ENCODE measurements around the gene CARD11.
"Not testable (repeated sequence)": the region's sequence is repeated elsewhere in the genome, so short reads cannot be mapped to it uniquely, and the experiment has no call there.

Gene CARD11

DNA sequence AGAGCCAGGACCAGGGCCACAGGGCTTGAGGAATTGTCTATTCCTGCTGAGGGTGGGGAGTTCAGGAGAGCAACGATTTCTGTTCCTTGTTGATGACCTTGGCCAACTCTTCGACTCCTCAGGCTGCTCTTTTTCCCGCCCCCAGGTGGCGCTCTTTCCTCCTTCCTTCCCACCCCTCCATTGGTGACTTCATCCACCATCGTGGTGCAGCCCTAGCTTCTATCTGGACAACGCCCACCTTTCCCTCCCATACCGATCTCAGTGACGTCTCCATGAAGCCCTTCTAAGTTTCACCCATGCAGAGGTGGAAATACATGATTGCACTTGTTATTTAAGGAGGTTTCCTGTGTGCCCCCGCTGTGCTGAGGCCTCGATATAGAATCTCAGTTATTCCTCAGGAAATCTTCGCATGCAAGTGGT, 22.1 kb upstream of the CARD11 start:
- DNase-seq (ENCODE audit: low read depth in 3 of 3, low spot score in 1 of 3), result peak in 2 of 3 donors; percentile 25 to 40

DNA sequence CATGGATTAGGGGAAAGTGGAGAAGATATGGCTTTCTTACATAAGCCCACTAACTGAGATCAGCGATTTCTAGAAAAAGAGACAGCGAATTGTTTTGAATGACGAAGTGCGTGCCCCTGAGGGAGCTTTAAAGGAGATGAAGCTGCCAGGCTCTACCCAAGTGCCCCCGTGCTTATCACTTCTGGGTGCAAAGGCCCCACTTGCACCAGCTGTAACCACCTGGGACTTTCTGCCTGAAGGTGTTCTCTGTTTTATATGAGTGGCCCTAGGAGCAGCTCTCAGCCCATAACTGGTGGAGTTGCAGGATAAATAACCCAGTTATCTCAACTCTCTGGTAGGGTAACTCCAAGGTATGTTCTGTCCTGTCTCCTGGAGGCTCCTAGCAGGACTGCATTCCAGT, 20.4 kb upstream of the CARD11 start:
- DNase-seq (ENCODE audit: low read depth in 3 of 3, low spot score in 1 of 3), result no peak

DNA sequence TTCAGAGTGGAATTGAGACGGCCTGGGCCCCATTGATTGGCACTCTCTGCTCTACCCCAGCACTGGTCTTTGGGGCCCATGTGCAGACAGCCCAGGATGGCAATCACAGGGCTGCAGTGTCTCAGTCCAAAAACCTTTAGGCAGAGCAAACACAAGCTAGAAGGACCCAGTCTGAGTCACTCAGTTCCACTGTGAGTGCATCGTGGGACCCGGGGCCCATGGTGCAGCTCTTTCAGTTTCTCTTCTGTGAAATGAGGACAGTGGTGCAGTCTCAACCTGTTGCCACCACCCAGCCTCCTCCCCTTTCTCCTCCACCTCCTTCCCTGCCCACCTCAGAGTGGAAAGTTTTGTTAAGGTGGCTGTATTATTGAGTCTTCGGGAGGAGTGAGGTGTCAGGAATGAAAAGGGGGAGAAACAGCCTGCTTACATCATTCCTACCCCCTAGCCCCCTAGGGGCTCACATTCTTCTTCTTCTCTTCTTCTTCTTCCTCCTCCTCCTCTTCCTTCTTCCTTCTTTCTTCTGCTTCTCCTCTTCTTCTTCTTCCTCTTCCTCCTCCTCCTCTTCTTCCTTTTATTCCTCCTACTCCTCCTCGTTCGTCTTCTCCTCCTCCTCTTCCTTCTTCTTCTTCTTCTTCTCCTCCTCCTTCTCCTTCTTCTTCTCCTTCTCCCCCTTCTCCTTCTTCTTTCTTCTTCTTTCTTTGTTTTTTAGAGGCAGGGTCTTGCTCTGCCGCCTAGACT, 19.5 kb upstream of the CARD11 start:
- DNase-seq (ENCODE audit: low read depth in 3 of 3, low spot score in 1 of 3), result peak; percentile 39 to 60 (median 46)

DNA sequence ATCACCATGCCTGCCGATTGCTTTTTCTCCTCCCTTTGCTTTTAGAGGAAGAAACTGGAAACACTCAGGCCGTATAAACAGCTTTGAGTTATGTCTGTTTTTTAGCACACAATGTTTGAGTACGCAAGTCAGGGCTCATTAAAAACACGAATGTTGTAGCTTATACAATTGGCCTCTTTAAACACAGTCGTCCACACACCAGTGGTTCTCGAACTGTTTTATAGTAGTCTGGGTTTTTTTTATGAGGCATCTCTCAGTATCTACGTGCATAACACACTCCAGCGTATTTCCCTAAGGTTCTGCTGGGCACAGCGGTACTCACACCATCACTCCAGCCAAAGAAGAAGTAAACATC, 13.4 kb upstream of the CARD11 start:
- DNase-seq (ENCODE audit: low read depth in 3 of 3, low spot score in 1 of 3), result no peak

DNA sequence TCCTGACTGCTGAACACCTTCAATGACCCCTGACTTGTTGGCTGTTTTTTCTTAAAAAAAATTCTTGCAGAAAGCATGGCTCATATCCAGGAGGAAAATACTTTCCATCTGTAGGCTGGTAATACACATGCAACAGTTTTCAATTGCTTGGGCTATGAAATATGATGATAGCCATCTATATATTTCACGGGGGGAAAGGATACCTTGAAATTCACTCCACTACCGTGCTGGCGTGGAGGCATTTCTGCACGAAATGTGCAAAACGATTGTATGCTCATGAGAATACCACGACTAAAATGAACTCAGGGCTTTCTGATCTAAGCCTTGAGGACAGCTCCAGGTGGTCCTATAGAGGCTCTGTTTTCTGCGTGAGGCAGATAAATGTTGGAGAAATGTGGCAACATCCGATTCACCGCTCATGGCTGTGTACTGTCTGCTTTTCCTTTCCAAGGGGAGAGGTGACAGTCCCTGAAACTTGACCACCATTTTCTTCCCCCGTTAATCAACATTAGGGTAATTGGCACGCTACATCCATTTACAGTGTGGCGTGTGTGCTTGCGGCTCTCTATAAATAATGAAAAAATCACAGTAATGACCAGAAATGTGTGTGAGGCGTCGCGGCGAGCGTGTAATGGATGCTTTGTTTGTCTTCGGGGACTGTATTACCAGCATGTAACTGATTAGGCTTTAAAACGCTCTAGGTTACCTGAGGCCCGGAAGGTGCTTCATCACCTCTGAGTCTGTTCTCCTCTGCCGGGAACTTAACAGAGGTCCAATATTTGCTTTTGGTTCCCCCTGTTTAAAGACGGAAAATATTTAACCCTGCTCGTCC, 12.8 kb upstream of the CARD11 start:
- DNase-seq (ENCODE audit: low read depth in 3 of 3, low spot score in 1 of 3), result no peak

DNA sequence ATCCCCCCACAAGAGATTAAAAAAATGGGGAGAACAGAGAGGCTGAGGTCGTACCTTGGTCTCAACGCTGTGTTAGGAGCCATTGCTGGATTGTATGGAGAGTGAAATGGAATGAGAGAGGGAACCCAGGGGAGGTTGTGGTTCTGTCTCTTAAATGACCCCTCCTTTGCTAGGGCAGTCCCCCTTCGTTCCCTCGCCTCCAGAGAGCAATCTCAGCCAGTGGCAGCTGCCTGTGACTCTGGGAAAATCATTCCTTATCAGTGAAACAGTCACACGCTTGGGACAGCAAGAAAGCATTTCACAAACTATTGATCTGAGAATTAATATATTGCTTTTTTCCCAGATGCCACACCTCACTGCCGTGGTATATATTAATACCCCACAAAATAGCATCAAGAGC, 12.0 kb upstream of the CARD11 start:
- no peak for DNase-seq (ENCODE audit: low read depth in 3 of 3, low spot score in 1 of 3)

DNA sequence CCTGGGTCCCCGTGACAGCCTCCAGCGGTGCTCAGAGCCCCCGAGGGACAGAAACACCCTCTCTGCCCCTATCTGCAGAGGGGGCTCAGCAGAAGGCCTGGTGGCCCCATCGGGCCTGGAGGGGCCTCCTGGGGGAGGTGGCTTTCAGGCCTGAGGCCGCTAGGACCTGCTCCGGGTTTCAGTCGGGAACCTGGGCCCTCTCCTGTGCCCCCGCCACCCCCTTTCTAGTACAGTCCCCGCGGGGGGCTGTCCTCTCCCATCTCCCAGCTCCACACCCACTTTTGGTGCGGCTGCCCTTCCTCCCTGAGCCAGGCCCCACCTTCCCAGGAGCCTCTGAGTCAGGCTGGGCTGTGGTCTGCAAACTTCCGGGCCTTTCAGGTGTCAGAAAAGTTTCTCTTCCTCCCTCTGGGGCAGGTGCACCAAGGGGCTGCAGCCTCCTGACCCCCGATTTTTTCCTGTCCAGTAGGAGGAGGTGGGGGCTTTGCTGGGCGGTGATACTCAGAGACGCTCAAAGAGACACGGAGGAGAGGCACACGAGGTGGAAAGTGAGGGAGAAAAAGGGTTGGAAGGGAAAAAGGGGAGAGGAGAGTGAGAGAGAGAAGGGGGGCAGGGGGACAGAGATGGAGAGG, 692 bp downstream of the CARD11 start:
- peak in 2 of 3 donors; percentile 28 to 33 for DNase-seq (ENCODE audit: low read depth in 3 of 3, low spot score in 1 of 3)

DNA sequence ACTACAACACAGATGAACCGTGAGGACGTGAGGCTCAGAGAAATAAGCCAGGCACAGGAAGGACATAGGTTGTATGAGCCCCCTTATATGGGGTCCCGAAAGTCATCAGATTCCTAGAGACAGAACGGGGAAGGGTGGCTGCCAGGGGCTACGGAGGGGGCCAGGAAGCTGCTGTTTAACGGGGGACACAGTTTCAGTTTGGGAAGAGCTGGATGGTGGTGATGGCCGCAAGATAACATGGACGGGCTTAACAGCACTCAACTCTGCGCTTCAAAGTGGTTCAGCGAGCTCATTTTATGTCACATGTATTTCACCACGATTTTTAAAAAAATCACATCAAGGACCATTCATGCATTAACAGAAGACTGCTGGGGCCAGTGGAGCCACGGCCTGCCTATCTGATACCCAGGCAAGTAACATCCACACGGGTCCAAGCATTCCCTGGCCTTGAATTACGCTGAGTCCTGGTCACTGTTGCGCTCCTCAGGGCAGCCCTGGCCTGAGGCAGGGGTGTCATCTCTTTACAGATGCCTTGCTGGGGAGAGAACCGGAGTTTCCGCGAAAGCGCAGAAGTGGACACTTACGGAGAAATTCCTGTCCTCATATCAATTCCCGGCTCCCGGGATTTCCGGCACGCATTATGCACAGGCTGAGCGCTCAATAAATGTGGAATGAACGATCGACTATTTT, 1.5 kb downstream of the CARD11 start:
- DNase-seq (ENCODE audit: low read depth in 3 of 3, low spot score in 1 of 3), result no peak

DNA sequence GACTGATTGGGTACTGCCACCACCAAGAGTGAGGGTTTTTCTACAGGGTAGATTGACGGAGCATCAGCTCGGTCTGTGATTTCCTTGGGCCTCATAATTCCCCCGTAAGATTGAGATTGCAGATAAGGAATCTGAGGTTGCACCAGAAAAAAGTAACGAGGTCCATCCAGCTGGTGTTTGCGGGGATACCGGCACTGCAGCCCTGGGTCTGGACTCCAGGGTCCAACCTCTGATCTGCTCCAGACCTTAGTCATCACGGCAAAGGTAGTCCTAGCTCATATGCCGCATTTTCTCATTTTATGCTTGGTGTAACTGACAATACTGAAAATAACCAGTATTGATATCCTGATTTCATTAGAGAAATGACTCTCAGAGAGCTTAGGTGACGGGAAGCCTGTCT, 3.9 kb downstream of the CARD11 start:
- DNase-seq (ENCODE audit: low read depth in 3 of 3, low spot score in 1 of 3), result no peak

DNA sequence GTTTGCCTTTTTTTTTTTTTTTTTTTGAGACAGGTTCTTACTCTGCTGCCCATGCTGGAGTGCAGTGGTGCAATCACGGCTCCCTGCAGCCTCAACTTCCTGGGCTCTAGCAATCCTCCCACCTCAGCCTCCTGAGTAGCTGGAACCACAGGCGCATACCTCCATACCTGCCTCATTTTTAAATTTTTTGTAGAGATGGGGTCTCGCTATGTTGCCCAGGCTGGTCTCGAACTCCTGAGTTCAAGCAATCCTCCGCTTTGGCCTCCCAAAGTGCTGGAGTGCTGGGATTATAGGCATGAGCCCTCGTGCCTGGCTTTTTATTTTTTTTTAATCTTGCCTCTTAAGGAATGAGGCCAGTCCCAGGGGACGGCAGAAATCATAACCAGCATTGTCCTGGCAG, 5.7 kb downstream of the CARD11 start:
- not testable (repeated sequence) for DNase-seq (ENCODE audit: low read depth in 3 of 3, low spot score in 1 of 3)

DNA sequence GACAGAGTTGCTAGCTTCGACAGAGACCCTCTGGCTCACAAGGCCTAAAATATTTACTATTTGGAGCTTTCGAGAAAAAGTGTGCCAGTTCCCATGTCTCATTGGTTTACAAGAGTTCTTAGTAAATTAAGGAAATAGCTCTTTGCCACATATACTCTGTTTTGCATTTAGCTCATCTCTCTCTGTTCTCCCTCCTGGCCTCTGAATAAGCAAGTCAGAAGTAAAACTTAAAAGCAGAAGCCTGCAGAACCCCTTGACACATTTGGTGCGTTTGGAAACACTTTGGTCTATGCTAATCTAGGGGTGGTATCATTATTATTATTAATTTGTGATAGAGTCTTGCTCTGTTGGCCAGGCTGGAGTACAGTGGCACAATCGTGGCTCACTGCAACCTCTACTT, 6.4 kb downstream of the CARD11 start:
- DNase-seq (ENCODE audit: low read depth in 3 of 3, low spot score in 1 of 3), result no peak

DNA sequence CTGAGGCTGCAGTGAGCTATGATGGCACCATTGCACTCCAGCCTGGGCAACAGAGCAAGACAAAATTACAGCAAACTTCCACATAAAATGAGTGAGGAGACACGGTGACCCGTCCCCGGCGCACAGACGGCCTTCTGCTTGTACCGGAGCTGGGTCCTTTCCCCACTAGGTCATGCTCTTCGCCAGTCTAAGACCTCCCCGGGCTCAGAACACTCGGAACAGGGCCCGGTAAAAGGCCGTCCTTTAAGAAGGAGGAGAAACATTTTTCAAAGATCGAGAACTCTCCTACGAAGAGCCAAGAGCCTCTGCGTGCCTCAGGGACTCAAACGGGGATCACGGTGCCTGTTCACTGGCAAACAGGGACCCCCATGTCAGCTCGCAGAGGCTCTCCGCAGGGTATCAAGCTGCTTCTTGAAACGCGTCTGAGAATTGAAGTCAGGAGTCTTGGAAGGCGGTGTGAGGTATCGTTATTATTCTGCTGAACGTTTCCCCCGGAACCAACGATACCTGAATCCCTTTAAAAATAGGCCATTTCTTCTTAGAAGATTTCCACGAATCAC, 9.0 kb downstream of the CARD11 start:
- no peak for DNase-seq (ENCODE audit: low read depth in 3 of 3, low spot score in 1 of 3)

DNA sequence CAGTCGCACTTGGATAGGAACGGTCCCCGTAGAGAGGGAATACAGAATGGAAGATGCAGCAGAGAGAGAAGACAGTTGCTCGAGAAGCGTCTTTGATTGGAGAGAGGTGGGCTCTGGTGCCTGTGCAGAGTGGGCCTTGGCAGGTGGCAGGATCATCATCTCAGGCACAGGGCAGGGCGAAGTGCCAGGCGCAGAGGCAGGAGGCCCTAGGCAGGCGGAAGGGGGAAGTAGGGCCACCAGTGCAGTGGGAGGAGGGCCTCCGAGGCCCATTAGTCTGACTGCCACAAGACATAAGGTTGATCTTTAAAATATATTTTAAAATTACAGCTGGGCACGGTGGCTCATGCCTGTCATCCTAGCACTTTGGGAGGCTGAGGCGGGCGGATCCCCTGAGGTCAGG, 10.1 kb downstream of the CARD11 start:
- DNase-seq (ENCODE audit: low read depth in 3 of 3, low spot score in 1 of 3), result no peak

DNA sequence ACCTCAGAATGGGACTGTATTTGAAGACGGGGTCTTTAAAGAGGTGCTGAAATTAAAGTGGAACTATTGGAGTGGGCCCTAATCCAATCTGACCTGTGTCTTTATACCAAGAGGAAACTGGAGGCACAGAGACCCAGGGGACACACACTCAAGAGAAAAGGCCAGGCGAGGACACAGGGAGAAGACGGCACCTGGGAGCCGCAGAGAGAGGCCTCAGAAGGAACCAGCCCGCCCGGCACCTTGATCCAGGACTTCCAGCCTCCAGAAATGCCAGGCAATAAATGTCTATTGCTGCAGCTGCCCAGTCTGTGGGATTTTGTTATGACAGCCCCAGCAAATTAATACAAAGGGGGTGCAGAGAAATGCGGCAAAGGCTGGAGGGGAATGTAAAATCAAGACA, 10.5 kb downstream of the CARD11 start:
- DNase-seq (ENCODE audit: low read depth in 3 of 3, low spot score in 1 of 3), result no peak

DNA sequence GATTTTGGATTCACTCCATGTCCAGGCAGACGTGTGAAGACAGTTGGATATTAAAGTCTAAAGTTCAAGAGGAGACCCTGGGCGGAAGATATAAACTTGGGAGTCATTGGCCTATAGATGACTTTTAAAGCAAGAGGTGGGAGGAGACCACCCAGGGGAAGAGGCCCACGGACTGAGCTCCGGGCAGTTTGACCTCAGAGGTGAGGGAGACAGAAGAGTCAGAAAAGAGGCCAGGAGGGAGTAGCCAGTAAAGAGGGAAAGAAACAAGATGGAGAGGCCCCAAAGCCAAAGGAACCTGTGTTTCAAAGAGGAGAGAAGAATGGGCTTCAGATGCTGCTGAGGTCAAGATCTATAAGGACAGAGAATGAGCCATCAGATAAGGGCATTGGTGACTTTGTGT, 11.4 kb downstream of the CARD11 start:
- no peak for DNase-seq (ENCODE audit: low read depth in 3 of 3, low spot score in 1 of 3)

DNA sequence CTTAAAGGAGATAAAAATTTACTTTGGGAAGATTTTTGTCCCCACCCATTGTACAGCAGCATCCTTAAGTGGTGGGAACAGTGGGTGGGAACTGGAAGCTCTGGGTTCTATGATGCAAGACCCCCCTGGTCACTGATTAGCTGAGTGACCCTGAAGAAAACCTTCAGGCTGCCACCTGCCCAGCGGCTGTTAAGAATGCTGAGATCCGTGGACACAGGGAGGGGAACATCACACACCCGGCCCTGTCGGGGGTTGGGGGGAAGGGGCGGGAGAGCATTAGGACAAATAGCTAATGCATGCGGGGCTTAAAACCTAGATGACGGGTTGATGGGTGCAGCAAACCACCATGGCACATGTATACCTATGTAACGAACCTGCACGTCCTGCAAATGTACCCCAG, 14.5 kb downstream of the CARD11 start:
- DNase-seq (ENCODE audit: low read depth in 3 of 3, low spot score in 1 of 3), result no peak

DNA sequence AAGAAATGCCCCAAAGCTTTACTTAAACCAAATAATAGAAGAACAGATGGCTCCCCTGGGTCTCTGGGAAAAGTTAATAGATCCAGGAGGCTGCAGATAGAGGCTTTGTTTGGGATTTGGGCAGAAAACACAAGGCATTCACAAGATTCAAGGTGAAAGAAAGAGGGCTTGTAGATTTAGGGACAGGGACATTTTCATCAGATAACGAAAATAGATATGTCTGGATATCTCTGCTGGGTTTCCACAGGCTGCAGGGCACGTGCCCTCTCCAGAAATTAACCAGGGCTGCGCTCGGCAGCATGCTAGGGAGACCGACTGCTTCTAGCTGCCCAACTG, 14.9 kb downstream of the CARD11 start:
- no peak for DNase-seq (ENCODE audit: low read depth in 3 of 3, low spot score in 1 of 3)

DNA sequence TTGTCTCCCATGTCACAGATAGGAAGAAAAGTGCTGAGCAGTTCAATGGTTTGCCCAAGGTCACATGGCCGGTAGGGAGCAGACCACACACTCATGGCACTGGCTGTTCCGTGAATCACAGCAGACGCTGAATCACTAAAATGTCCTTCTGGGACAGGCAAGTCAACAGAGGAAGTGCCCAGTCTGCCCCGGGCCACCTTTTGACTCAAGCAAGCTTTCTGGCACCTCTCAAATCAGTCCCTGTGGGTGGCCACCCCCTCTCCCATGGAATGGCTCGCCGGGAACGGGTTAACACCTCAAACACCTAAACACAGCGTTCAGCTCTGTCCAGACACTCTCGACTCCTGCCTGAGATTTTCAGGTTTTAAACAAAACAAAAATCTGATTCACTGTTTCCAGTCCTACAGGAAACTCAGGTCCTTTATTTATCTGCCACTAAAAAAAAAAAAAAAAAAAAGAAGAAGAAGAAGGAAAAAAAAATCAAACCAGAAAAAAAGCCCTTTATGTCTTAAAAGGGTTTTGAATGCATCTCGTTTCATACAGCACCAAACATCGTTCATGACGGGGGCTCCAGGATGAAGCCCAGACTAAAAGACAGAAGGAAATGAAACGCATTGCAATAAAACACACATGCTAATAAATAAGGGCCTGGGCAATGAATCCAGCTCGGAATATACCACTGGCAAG, 15.5 kb downstream of the CARD11 start:
- DNase-seq (ENCODE audit: low read depth in 3 of 3, low spot score in 1 of 3), result peak in 1 of 3 donors; percentile 14

DNA sequence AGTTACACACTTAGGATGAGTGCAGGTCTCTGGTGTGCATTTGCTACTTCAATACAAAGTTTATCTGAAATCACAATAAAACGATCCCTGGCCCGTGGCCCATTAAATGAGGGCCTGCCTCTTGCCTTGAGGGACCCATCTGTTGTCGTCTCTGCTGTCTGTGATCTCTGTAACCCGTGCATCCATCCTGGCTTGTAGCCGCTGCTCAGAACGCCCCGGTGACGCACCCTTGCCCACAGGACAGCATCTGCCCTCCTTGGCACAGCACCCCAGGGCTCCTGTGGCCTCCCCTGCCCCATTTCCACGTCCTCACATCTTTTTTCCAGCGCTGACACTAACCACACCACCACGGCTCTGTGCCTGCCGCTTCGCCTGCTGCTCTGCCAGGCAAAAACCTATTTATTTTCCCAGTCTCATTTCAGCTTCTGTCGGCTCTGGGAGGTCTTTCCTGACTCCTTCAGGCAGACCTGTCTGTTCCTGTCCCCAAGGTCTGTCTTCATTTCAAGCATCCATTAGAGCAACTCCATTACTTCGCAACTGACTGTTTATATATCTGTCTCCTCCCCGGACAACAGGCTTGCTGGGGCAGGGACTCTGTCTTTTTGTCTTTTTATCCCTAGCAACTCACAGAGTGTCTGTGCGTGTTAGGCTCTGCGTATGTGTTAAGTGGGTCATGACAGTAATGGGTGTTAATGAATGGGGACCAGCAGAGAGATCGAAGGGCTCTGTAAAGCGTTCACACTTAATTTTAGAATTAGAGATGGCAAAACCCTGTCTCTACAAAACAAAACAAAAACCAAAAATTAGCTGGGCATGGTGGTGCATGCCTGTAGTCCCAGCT, 16.4 kb downstream of the CARD11 start:
- no peak for DNase-seq (ENCODE audit: low read depth in 3 of 3, low spot score in 1 of 3)

DNA sequence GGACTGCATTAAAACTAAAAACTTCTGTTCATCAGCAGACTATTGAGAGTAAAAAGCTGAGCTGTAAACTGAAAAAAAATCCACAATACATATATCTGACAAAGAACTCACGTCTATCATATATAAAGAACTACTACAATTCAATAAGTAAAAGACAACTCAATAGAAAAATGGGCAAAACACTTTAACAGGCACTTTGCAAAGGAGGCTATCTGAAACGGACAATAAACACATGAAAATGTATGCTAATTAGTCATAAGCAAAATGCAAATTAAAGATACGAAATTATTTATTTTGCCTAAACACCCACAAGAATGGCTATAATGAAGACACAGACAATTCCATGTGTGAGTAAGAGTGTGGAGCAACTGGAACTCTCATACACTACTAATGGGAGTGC, 18.1 kb downstream of the CARD11 start:
- DNase-seq (ENCODE audit: low read depth in 3 of 3, low spot score in 1 of 3), result no peak
